Activated T-helper 1 cell treated with anti-CD3 and anti-CD28 coated beads, Interleukin-2, amount 50 U/mL, for 16 hours (primary cell): ENCODE results near the gene FAM177B.
"Not testable (repeated sequence)": the region's sequence is repeated elsewhere in the genome, so short reads cannot be mapped to it uniquely, and the experiment has no call there.

Source experiments
- DNase-seq, 2 donors: peaks; one replicate each; pipeline ENCODE4 v3.0.0-alpha.2; 2020; ENCODE audit warnings: low read depth in 1 of 2, low spot score in 1 of 2

Gene FAM177B

DNA sequence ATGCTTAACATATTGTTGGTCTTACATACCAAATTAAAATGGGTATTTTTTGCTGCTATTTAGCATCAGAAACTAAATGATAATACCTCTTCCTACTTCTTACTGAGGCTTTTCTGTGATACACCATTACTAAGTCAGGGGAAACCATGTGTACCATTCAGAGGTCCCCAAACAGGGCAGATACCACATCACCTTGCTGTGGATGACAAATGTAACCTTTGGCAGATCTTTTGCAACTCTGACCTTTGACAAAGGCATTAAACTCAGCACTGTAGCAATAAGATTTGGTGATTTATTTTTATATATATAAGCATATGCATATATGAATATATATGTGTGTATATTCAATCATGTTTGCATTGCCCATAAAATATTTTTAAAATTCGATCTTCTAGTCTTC is 2.9 kb downstream of the FAM177B start:
- DNase-seq: no peak

DNA sequence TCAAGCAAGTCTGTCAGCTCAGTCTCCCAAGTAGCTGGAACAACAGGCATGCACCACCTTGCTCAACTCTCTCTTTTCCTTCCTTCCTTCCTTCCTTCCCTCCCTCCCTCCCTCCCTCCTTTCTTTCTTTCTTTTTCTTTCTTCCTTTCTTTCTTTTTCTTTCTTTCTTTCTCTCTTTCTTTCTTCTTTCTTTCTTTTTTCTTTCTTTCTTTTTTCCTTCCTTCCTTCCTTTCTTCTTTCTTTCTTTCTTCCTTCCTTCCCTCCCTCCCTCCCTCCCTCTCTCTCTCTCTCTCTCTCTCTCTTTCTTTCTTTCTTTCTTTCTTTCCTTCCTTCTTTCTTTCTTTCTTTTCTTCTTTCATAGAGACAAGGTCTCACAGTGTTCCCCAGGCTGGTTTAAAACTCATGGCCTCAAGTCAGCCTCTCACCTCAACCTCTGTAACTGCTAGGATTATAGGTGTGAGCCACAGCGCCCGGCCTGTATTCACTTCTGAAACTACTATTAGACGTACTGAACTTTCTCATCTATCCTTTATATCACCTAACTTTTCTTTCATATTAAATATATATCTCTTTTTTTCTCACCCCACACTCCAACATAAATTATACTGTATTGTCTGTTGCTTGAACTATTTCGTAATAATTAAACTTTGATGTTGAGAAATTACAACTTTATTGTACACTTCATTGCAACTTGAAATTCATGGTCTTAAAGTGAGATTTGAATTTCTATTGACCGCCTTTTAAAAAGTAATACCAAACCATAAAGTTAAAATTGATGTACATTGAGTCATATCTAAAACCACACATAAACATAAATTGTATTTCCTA is 4.8 kb downstream of the FAM177B start:
- DNase-seq: not testable (repeated sequence)

DNA sequence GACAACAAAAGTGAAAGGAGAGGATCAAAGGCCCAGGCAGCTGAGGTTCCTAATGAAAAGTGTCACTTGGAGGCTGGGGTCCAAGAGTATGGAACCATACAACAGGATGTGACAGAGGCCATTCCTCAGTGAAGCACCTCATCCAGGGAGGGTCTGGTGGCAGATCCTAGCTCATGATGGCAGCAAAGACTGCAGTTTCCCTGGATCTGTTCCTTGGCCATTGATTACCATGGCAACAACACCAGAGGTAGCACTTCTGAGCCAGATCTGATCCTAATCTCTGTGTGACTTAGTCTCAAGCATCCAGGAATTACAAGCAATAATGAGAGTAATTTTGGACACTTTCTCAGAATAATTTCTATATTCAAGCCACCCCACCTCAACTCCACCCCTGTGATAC is 12.9 kb downstream of the FAM177B start:
- DNase-seq: no peak

DNA sequence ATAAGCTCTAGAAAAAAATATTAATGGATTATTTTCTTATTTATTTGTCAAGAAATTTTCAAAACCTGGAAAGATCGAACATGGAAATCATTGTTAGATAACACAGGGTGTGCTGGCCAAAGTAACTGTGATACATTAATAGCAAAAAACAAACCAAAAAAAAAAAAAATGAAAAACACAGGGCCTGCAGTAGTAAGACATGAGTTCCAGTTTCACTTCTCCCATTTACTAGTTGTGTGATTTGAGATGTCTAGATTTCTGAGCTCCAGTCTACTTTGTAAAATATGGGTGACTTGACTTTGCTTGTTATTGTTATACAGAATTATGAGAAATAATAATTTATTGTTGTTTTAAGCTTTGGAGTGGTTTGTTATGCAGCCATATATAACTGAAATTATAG is 13.6 kb downstream of the FAM177B start:
- DNase-seq: no peak

DNA sequence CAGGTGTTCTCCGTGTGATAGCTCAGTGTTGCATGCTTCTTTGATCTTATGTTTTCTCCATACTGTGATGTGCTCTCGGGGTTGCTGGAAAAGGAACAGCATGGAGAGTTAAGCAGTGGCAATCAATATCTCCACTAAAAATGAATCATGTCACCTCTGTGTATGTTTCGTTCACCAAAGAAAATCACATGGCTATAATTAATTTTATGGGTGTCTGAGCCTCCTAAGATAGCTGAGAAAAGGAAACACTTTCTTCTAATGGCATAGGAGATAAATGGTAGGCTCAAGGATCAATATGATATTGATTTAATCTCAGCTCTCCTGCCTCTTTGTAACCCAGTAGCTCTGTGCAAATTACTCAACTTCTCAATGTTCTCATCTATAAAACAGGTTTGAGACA is 14.3 kb downstream of the FAM177B start:
- no peak for DNase-seq

GRCh38 chr1:222754366-222755139 is 17.6 kb downstream of the FAM177B start:
- no peak for DNase-seq

DNA sequence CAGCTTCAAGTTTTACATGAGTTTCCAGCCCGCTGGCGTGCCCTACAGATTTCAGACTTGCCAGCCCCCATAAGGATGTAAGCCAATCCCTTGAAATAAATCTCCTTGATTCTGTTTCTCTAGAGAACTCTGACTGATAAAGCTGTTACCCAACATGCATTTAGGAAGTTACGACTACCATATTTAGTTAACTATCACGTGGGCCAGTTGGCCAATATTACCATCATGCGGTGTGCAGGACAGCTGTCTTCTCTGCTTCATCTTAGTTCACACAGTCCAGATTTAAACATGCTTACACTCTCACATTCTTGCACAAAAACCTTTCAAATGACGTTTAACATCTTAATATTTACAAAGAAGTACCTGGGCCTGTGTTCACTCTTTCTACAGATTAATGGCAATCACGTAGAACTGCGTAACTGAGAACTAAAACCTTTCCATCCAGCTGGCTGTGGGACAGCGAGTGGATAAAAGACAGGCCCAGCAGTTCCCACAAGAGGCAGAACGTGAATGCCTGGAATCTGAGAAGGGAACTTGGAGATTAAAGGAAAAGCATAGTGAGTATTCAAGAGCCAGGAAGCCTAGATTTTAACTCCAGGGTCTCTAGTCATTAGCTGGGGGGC is 20.8 kb downstream of the FAM177B start:
- no peak for DNase-seq

- no peak for DNase-seq
These were observed 22.5 kb downstream of the FAM177B start for GRCh38 chr1:222759451-222760035.

GRCh38 chr1:222761083-222761482 is 24.1 kb downstream of the FAM177B start:
- DNase-seq: no peak

DNA sequence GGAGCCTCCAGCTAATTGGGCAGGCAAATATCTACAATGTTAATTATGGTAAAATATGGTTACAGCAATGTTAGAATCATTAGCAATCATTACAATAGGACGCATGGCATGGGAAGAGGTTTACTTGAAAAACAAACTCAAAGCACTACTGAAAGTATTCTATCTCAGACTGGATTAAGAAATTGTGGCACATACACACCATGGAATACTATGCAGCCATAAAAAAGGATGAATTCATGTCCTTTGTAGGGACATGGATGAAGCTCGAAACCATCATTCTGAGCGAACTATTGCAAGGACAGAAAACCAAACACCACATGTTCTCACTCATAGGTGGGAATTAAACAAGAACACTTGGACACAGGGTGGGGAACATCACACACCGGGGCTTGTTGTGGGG is 25.2 kb downstream of the FAM177B start:
- not testable (repeated sequence) for DNase-seq

DNA sequence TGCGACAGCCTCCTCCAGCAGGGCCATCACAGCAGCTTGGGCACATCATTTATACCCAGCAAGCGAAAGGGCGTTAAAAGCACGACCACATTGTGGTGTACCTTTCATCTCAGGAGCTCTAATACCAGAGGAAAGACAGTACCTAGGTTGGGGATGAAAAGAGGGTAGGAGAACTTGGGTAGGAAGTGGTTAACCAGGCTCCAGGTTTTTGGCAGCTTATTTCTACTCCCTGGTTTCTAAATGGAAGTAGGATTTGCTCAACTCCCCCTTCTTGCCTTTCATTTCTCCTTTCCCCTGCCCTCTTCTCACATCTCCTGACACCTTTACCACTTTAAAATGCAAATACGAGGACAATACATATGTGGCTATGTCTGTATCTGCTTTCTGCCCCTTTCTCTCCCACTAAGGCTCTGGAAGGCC is 30.2 kb downstream of the FAM177B start:
- no peak for DNase-seq

- no peak for DNase-seq
These were observed 31.6 kb downstream of the FAM177B start for GRCh38 chr1:222768592-222768991.

GRCh38 chr1:222769181-222769580 is 32.2 kb downstream of the FAM177B start:
- DNase-seq: no peak

- no peak for DNase-seq
These were observed 33.1 kb downstream of the FAM177B start for GRCh38 chr1:222769971-222770620.

DNA sequence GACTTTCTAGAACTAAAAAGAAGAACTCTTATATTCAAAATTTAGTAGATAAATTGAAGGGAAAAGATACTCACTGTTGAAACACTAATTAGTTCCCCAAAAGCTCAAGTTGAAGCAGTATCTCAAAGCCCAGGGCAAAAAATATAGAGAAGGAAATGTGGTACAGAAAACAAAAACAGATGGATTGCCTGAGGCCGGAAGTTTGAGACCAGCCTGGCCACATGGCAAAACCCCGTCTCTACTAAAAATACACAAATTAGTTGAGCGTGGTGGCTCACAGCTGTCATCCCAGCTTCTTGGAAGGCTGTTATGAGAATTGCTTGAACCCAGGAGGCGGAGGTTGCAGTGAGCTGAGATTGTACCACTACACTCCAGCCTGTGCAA is 36.0 kb downstream of the FAM177B start:
- no peak for DNase-seq

DNA sequence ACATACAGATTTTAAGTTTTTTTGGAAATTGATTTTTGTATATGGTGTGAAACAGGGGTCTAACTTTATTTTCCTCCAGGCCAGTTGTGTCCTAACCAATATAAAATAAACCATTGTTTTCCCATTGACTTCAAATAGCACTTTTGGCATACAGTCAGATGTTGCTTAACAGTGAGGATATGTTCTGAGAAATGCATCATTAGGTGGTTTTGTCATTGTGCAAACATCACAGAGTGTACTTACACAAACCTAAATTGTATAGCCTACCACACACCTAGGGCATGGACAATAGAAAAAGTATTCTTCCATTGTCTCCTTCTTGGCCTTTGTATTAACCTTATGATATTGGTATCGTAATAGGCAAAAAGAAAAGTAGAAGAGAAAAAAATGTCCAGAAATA is 40.5 kb downstream of the FAM177B start:
- DNase-seq: no peak

DNA sequence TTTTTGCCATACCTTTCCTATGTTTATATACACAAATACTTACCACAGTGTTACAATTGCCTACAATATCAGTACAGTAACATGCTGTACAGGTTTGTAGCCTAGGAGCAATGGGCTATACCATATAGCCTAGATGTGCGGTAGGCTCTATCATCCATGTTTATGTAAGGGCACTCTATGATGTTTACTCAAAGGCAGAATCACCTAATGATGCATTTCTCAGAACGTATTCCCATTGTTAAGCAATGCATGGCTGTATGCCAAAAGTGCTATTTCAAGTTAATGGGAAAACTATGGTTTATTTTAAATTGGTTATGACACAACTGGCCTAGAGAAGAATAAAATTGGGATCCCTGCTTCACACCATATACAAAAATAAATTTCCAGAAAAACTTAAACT is 41.0 kb downstream of the FAM177B start:
- DNase-seq: no peak

GRCh38 chr1:222781251-222781650 is 44.2 kb downstream of the FAM177B start:
- no peak for DNase-seq

DNA sequence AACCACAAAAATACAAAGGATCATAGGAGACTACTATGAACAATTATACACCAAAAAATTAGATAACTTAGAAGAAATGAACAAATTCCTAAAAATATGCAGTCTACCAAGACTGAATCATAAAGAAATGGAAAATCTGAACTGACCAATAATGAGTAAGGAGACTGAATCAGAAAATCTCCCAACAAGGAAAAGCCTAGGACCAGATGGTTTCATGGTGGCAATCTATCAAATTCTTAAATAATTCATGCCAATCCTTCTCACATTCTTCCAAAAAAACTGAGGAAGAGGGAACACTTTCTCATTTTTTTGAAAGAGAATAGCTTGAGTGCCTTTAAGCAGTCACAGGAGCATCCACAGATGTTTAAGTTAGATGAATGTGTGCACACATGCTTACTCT is 46.0 kb downstream of the FAM177B start:
- no peak for DNase-seq

DNA sequence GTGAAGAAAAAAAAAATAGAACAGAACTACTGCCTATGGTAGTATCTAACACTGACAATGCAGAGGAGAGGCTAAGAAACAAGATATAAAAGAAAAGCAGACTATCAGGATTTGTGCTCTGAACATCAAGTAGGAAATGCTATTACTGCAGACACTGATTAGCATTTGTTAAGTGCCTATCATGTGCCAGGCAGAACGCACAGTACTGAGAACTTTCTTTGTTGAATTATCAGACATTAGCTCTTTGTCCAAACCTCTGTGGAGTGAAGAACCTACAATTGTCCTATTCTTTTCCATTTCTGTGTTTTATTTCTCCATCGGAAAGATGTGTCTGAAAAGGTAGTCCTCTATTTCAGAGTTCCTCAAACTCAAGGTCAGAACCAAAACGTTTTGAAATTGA is 47.4 kb downstream of the FAM177B start:
- no peak for DNase-seq

GRCh38 chr1:222784916-222785315 is 47.9 kb downstream of the FAM177B start:
- no peak for DNase-seq
